Hematopoietic multipotent progenitor cell (in vitro differentiated cells): ENCODE results near the gene BCO2. TPM values are rescaled to one million over a fixed set of nuclear protein-coding genes. Genes with fewer than 3 reads are reported as not detected.

Experiments
- DNase-seq, 3 donors: peaks; one replicate each; pipeline ENCODE4 v3.0.0-alpha.2; 2011 to 2015; ENCODE audit warnings: low read depth in 2 of 3, low spot score in 2 of 3
- total RNA-seq: library from RNA; depleted of rRNA; stranded (reverse); fragments of >200 nt; gene quantifications from one replicate; pipeline ENCODE4 v1.2.3, GENCODE V29; 2012

BCO2 gene
- total RNA-seq, 1 donor = 1.3 TPM

- DNase-seq = no peak
Observed at GRCh38 chr11:112213753-112214152, 38.4 kb downstream of the BCO2 start.

DNA sequence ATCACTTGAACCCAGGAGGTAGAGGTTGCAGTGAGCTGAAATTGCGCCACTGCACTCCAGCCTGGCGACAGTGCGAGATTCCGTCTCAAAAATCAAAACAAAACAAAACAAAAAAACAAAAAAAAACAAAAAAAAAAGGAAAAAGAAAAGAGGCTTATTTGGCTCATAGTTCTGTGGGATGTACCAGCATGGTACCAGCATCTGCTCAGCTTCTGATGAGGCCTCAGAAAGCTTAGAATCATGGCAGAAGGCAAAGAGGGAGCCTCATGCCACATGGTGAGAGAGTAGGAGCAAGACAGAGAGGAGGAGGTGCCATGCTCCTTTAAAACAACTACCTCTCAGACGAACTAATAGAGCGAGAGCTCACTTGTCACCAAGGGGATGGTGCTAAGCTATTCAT is 40.3 kb downstream of the BCO2 start:
- DNase-seq = no peak

DNA sequence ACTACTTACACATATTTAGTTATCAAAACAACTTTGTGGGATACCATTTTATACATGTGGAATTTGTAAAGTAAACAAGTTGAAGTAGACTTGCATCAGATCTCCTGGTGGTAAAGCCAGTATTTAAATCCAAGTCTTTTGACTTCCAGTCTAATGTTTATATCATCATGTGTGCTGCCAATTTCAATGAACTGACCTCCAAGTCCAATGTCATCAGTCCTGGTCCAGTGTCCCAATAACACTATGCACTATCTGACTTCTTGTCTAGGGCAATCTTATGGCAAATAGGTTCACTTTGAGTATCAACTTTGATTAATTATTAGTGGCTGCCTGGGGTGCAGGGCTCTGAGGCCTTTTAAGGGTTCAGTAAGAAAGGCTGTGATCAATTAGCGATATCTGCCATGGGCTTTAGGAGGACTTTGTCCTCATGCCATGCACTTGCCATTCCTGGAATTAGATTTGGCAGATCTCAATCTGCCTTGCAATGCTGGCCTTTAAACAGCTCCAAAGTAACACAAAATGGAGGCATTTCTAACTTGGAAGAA is 41.3 kb downstream of the BCO2 start:
- no peak for DNase-seq

DNA sequence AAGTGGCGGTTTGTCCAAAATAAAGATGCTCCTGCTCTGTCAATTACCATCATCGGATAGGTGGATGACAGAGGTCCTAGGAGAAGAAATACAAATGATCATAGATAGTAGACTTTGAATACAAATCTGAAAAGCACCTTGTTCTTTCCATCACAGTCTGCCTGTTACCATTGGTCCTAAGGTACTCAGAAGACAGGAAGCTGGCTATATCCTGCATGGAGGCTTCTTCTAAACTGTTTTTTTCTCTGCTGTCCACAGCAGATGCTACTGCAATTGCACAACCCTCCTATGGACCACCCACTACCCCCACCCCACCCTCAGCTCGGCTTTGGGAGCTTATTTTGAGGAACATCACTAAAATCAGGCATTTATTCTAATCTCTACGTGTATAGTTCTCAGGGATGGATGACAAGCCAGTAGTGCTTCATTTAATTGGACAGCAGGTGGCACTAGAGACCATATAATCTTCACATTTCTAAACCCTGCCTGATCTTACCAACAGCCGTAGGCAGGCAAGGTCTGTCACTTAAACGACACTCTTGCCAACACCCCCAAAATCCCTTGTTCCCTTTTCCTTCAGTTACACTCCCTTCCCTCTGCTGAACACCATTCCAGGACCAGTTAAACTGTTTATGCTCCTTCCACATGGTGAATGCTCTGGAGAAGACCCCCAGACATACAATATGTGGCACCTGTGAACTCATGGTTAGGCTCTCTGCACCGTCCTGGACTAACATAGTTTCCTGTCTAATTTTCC is 44.3 kb downstream of the BCO2 start:
- DNase-seq = peak; percentile 68 to 90 (median 71)

- no peak for DNase-seq
Observed at GRCh38 chr11:112221274-112221835, 46.0 kb downstream of the BCO2 start.

DNA sequence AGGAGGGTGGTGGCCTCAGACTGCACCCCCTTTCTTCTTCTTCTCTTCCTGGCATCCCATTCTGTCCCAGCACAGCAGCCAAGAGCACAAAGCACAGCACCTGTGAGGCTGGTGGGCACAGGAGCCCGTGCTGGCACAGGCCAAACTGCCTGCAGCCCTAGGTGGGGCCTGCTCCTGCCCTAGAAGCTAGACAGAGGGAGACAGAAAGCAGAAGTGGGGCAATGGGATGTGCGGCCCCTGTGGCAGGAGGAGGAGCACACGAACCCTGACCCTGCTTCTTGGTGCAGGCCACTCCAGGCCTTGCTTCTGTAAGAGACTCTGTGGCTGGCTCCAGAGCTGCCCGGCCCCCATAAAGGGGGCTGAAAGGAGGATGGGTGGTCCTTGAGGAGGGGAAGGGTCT is 47.0 kb downstream of the BCO2 start:
- DNase-seq = no peak

GRCh38 chr11:112223121-112223520 is 47.8 kb downstream of the BCO2 start:
- no peak for DNase-seq

DNA sequence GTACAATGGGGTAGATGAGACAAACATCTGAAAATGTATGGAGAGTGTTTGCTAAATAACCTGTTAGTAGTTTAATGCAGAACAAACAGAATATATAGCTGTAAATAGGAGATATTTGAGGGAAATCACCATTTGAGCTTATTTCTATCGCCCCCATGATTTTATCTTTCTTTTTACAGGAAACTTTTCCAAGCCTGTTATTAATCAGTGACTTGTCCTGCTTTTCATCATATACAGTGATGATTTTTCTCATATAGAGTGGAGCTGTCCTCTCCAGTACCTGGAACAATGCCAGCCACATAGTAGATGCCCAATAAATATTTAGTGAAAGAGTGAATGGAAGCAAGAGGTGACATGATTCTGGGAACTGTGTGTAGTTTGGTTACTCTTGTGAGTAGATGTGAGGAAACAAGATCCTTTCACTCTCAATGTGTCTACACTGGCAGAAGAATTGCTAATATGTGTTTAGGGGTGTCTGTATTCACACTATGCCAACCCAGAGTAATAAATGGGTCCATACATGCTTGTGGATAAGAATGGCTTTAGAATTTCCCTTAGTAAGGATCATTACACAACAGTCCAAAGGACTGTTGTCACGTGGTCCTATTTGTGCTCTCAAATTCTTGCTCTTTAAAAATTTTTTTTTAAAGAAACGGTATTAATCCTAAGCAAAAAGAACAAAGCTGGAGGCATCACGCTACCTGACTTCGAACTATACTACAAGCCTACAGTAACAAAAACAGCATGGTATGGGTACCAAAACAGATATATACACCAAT is 48.6 kb downstream of the BCO2 start:
- no peak for DNase-seq

- no peak for DNase-seq
Observed at GRCh38 chr11:112225753-112226061, 50.4 kb downstream of the BCO2 start.

DNA sequence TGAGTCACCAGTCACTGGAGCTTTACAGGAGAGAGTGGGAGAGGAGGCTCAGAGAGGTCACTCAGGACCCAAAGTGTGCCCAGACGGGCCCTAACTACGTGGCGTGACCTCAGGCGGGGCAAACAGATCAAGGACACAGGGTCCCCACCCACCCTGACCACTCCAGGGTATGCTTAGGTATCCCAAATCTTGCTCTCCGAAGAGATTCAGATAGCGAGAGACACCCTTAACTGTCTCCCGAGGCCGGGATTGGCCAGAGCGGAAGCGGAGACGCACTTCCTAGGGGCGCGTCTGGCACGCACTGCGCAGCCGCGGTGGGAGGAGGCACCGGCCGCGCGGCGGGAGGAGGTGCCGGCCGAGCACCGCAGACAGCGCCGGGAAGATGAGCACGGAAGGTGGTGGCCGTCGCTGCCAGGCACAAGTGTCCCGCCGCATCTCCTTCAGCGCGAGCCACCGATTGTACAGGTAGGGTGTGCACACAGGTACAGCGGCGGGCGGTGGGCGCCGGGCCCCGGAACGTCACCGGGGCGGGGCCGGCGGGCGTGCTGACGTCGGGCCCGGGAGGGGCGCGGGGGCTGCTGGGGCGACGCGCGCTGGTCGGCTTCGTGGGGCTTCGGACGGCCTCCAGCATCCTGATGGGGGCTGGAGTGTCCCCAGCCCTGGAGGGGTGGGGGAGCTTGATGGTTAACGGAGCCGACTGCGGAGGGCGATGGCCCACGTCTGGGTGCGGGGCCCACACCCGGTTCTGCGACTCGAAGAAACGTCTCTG is 50.9 kb downstream of the BCO2 start, which contains the start of gene PTS:
PTS (plus strand) TSS at position 367 of the 769 bp plus-strand sequence; CDS start at position 383, 16 bp downstream.
- peak; percentile 77 to 91 (median 81) for DNase-seq

DNA sequence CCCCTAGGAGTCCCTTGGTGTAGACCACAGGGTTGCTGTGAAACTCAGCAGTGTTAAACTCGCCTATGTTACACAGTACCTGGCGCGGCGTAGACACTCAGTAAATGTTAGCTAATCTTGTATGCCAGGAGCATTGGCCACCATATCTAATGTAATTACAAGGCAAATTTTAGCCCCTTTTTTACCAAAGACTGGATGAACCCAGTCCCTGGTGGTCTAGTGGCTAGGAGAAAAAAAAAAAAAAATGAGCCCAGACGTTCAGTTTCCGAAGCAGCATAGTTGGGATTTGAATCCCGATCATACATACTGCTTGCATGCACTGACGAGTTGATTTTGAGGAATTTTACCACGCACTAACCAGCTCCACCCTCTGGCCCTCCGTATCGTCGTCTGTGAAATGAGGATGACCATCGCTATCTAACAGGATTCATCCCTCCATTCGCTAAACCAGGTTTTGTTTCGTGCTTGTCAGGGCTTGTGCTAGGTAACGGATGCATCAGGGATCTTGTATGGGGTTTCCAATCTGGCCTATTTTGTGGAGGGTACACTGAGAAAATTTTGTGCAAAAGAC is 51.6 kb downstream of the BCO2 start:
- peak in 1 of 3 donors; percentile 5 for DNase-seq

DNA sequence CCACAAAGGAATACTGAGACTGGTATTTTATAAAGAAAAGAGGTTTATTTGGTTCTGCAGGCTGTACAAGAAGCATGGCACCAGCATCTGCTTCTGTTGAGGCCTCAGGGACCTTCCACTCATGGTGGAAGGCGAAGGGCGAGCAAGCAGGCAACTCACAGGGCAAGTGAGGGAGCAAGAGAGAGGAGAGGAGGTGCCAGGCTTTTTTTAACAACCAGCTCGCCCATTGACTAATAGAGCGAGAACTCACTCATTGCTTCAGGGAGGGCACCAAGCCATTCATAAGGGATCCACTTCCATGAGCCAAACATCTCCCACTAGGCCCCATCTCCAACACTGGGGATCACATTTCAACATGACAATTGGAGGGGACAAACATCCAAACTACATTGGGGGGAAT is 52.2 kb downstream of the BCO2 start:
- DNase-seq = no peak

- DNase-seq = no peak
Observed at GRCh38 chr11:112228706-112229105, 53.4 kb downstream of the BCO2 start.

GRCh38 chr11:112229159-112229558 is 53.8 kb downstream of the BCO2 start:
- DNase-seq = no peak

- no peak for DNase-seq
Observed at GRCh38 chr11:112229746-112230433, 54.6 kb downstream of the BCO2 start.

DNA sequence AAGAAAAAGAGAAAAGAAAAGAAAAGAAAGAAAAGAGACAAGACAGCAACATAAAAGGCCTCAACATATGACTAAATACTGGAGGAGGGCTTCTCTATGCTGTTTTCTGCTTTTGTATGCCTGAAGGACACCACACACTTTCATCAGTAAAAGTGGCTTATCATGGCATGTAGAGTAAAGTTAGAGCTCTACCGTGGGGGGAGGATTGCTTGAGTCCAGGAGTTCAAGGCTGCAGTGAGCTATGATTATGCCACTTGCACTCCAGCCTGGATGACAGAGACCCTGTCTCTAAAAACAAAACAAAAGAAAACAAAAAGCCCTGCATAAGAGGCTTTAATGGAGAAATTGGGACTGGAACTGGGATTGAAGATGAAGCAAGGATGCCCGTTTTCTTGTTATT is 56.6 kb downstream of the BCO2 start:
- DNase-seq = no peak

DNA sequence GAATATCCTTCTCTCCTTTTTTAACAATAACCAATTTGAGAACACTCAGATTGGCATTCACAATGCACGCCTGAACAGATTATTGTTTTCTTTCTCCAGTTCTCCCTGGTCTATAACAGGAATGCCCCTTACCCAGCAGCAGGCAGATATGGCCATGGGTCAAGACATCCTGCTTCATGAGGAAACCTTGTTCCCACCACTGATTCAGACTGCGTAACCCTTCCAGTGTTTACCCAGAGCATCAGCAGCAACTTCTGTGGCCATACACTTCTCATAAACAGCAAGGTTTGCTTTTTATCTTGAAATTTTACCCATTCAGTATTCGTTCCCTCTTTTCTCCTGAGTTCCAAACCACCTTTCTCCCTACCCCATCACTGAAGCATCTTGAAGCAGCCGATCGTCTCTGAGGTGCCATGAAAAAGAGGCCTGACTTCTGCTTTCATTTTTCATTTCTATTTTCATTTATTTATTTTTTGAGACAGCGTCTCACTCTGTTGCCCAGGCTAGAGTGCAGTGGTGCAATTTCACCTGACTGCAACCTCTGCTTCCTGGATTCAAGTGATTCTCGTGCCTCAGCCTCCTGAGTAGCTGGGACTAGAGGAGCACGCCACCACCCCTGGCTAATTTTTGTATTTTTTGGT is 60.6 kb downstream of the BCO2 start:
- no peak for DNase-seq

- DNase-seq = no peak
Observed at GRCh38 chr11:112237451-112237850, 62.1 kb downstream of the BCO2 start.

- DNase-seq = no peak
Observed at GRCh38 chr11:112238041-112238440, 62.7 kb downstream of the BCO2 start.
